AG08395 (cell line): ENCODE data around the gene CD109.
A peak's percentile ranks its signal among the peaks of the same experiment; 100 is the strongest.
"Not testable (repeated sequence)": the region's sequence is repeated elsewhere in the genome, so short reads cannot be mapped to it uniquely, and the experiment has no call there.

Experiments used
- DNase-seq: peaks from one replicate; pipeline ENCODE4 v3.0.0; 2012; ENCODE audit warnings: mixed read lengths, low spot score

Gene CD109

GRCh38 chr6:73688351-73688750, 7.7 kb upstream of the CD109 start:
- no peak for DNase-seq

- DNase-seq: no peak
Measured at GRCh38 chr6:73690056-73690455, 5.9 kb upstream of the CD109 start.

GRCh38 chr6:73691512-73691911, 4.5 kb upstream of the CD109 start:
- DNase-seq: no peak

GRCh38 chr6:73694711-73695411, 1.1 kb upstream of the CD109 start:
- DNase-seq: peak; percentile 57

GRCh38 chr6:73696966-73697655, 1.1 kb downstream of the CD109 start:
- no peak for DNase-seq

GRCh38 chr6:73699676-73700459, 3.9 kb downstream of the CD109 start:
- DNase-seq: no peak

GRCh38 chr6:73702444-73702843, 6.4 kb downstream of the CD109 start:
- no peak for DNase-seq

- no peak for DNase-seq
Measured at GRCh38 chr6:73703466-73703865, 7.5 kb downstream of the CD109 start.

- DNase-seq: peak; percentile 85
Measured at GRCh38 chr6:73704260-73704659, 8.3 kb downstream of the CD109 start.

- no peak for DNase-seq
Measured at GRCh38 chr6:73704798-73705197, 8.8 kb downstream of the CD109 start.

- DNase-seq: no peak
Measured at GRCh38 chr6:73706971-73707370, 11.0 kb downstream of the CD109 start.

GRCh38 chr6:73710470-73710869, 14.5 kb downstream of the CD109 start:
- no peak for DNase-seq

- no peak for DNase-seq
Measured at GRCh38 chr6:73710948-73711347, 14.9 kb downstream of the CD109 start.

- no peak for DNase-seq
Measured at GRCh38 chr6:73712535-73713173, 16.7 kb downstream of the CD109 start.

GRCh38 chr6:73713426-73714147, 17.6 kb downstream of the CD109 start:
- no peak for DNase-seq

GRCh38 chr6:73715111-73715508, 19.1 kb downstream of the CD109 start:
- not testable (repeated sequence) for DNase-seq

GRCh38 chr6:73719046-73719445, 23.0 kb downstream of the CD109 start:
- DNase-seq: no peak

- DNase-seq: peak; percentile 83
Measured at GRCh38 chr6:73722318-73723060, 26.5 kb downstream of the CD109 start.

GRCh38 chr6:73723480-73723879, 27.5 kb downstream of the CD109 start:
- not testable (repeated sequence) for DNase-seq

GRCh38 chr6:73724389-73724788, 28.4 kb downstream of the CD109 start:
- no peak for DNase-seq

- DNase-seq: not testable (repeated sequence)
Measured at GRCh38 chr6:73725192-73725591, 29.2 kb downstream of the CD109 start.
